Ovary (tissue), 3 donors: ENCODE data around the gene GRIPAP1.

ENCODE experiments used
- EP300 ChIP-seq: sonication (generic); formaldehyde crosslinking; IDR thresholded peaks from one replicate; pipeline ENCODE4 v1.6.1; 2017; ENCODE audit warnings: antibody characterized with exemption
- POLR2A ChIP-seq: fragments of 450-650 bp; IDR thresholded peaks from one replicate; pipeline ENCODE4 v1.6.1; 2017; ENCODE audit warnings: antibody characterized with exemption, mild to moderate bottlenecking, moderate library complexity
- TF ChIP-seq, protein P1 (sequence below), 3 donors: fragments of 450-650 bp in 2 of 3; fragments of 200-600 bp in 1 of 3; IDR thresholded peaks; one replicate each; pipeline versions ENCODE4 v1.5.1 to v1.8.0; 2016 to 2022; ENCODE audit warnings: antibody characterized with exemption in 3 of 3, mild to moderate bottlenecking in 1 of 3
- donor health status: DM: no; HTN: no; CAD: no.

DNA sequence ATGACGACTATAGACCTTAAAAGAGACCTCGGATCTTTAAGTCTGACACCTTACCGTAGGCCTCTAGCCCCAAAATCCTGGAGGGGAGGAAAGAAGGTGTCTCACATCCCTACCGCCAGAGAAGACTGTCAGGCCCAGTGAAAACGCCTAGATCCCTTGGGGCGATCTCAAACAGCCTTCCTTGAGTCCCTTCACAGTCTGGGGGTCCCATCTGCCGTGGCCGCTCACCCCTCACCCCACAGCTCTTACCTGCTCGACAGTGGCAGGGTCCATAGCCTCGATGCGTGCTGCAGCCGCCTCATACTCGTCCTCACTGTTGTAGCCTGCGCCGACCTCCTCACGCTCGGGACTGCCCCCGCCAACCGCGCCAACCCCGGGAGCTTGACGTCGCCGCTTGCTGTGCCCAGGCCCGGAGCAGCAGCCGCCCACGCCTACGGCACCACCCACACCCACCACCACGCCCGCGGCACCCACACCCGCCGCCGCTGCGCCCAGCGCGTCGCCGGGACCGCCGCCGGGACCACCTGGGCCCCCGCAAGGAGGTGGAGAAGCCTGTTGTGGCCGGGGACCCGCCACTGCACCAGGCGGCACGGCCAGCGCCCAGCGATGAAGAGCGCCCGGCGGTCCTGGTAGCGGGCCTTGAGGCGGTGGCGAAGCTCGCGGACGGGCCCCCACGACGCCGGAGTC lies 45.2 kb downstream of the GRIPAP1 start:
- TF ChIP-seq POLR2A: no peak
- TF ChIP-seq, protein P1, sequence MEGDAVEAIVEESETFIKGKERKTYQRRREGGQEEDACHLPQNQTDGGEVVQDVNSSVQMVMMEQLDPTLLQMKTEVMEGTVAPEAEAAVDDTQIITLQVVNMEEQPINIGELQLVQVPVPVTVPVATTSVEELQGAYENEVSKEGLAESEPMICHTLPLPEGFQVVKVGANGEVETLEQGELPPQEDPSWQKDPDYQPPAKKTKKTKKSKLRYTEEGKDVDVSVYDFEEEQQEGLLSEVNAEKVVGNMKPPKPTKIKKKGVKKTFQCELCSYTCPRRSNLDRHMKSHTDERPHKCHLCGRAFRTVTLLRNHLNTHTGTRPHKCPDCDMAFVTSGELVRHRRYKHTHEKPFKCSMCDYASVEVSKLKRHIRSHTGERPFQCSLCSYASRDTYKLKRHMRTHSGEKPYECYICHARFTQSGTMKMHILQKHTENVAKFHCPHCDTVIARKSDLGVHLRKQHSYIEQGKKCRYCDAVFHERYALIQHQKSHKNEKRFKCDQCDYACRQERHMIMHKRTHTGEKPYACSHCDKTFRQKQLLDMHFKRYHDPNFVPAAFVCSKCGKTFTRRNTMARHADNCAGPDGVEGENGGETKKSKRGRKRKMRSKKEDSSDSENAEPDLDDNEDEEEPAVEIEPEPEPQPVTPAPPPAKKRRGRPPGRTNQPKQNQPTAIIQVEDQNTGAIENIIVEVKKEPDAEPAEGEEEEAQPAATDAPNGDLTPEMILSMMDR (IDR thresholded peaks at IDR 0.05): no peak
- TF ChIP-seq EP300: no peak
